Measurements from ENCODE around the gene ABCA5.
"Not testable (repeated sequence)": the region's sequence is repeated elsewhere in the genome, so short reads cannot be mapped to it uniquely, and the experiment has no call there.

The ABCA5 gene

GRCh38 chr17:69325518-69326376, 1.2 kb downstream of the ABCA5 start:
- DNase-seq: no peak

- no peak for DNase-seq
These were observed 3.1 kb downstream of the ABCA5 start for GRCh38 chr17:69323806-69324205.

GRCh38 chr17:69320908-69321238, 6.1 kb downstream of the ABCA5 start:
- no peak for DNase-seq

- no peak for DNase-seq
These were observed 6.6 kb downstream of the ABCA5 start for GRCh38 chr17:69320210-69320907.

GRCh38 chr17:69317625-69318024, 9.3 kb downstream of the ABCA5 start:
- no peak for DNase-seq

- no peak for DNase-seq
These were observed 12.5 kb downstream of the ABCA5 start for GRCh38 chr17:69314246-69315065.

- no peak for DNase-seq
These were observed 21.8 kb downstream of the ABCA5 start for GRCh38 chr17:69305177-69305576.

GRCh38 chr17:69302682-69303081, 24.3 kb downstream of the ABCA5 start:
- DNase-seq: no peak

- no peak for DNase-seq
These were observed 26.7 kb downstream of the ABCA5 start for GRCh38 chr17:69300222-69300621.

GRCh38 chr17:69298120-69298722, 28.7 kb downstream of the ABCA5 start:
- DNase-seq: not testable (repeated sequence)

- no peak for DNase-seq
These were observed 39.8 kb downstream of the ABCA5 start for GRCh38 chr17:69287168-69287567.

GRCh38 chr17:69286257-69286656, 40.7 kb downstream of the ABCA5 start:
- no peak for DNase-seq

GRCh38 chr17:69284646-69285045, 42.3 kb downstream of the ABCA5 start:
- DNase-seq: no peak

GRCh38 chr17:69282002-69282401, 44.9 kb downstream of the ABCA5 start:
- DNase-seq: no peak

- DNase-seq: not testable (repeated sequence)
These were observed 50.7 kb downstream of the ABCA5 start for GRCh38 chr17:69276279-69276678.

GRCh38 chr17:69275751-69276150, 51.2 kb downstream of the ABCA5 start:
- DNase-seq: no peak

GRCh38 chr17:69271023-69271422, 55.9 kb downstream of the ABCA5 start:
- DNase-seq: no peak

- no peak for DNase-seq
These were observed 57.6 kb downstream of the ABCA5 start for GRCh38 chr17:69269131-69269998.

GRCh38 chr17:69268543-69269014, 58.4 kb downstream of the ABCA5 start:
- DNase-seq: no peak

- no peak for DNase-seq
These were observed 59.7 kb downstream of the ABCA5 start for GRCh38 chr17:69267219-69267618.

GRCh38 chr17:69265873-69266272, 61.1 kb downstream of the ABCA5 start:
- DNase-seq: no peak

GRCh38 chr17:69254187-69254586, 72.7 kb downstream of the ABCA5 start:
- DNase-seq: no peak

Data from GDM1 (cell line).